ENCODE data around the gene ARHGEF1. TPM values are rescaled to one million over a fixed set of nuclear protein-coding genes. Genes with fewer than 3 reads are reported as not detected.

The ARHGEF1 gene
- total RNA-seq, 4 donors from 2014 or later: 12.1 to 21.6 (median 15.5) TPM

GRCh38 chr19:41945135-41945766 lies 62.3 kb downstream of the ARHGEF1 start:
- intact Hi-C loops (cut with DNase I; ENCODE audit: low total_unique reads) (no loop called here), in situ Hi-C loops (cut with MboI; ENCODE audit: low sequenced_read_pairs in 4 of 4) (no loop called here)
- Histone ChIP-seq H3K27me3 (peaks cover 16 to 24% (median 19%) of the 10 kb centered on the region in 3 donors), H3K9me3 (no peaks in the 10 kb centered on the region), H3K27ac (no peak overlapping the region), H3K4me3 (no peak overlapping the region), H3K36me3 (no peaks in the 10 kb centered on the region), H3K4me1 (peaks cover 0 to 5% of the 10 kb centered on the region in 2 donors)
- peak in 1 of 2 donors; percentile 22 for DNase-seq
- TF ChIP-seq POLR2A (IDR thresholded peaks at IDR 0.05): no peak
- TF ChIP-seq, protein P1, sequence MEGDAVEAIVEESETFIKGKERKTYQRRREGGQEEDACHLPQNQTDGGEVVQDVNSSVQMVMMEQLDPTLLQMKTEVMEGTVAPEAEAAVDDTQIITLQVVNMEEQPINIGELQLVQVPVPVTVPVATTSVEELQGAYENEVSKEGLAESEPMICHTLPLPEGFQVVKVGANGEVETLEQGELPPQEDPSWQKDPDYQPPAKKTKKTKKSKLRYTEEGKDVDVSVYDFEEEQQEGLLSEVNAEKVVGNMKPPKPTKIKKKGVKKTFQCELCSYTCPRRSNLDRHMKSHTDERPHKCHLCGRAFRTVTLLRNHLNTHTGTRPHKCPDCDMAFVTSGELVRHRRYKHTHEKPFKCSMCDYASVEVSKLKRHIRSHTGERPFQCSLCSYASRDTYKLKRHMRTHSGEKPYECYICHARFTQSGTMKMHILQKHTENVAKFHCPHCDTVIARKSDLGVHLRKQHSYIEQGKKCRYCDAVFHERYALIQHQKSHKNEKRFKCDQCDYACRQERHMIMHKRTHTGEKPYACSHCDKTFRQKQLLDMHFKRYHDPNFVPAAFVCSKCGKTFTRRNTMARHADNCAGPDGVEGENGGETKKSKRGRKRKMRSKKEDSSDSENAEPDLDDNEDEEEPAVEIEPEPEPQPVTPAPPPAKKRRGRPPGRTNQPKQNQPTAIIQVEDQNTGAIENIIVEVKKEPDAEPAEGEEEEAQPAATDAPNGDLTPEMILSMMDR (IDR thresholded peaks at IDR 0.05 in 4 of 5, conservative IDR thresholded peaks at IDR 0.05 in 1 of 5): no peak
- no peak for ATAC-seq

GRCh38 chr19:41947091-41947490 lies 64.1 kb downstream of the ARHGEF1 start:
- no peak overlapping the region for H3K27ac ChIP-seq
- ATAC-seq (no peak), DNase-seq (no peak)
- intact Hi-C loops (cut with DNase I; ENCODE audit: low total_unique reads) (no loop called here), in situ Hi-C loops (cut with MboI; ENCODE audit: low sequenced_read_pairs in 4 of 4) (no loop called here)
- H3K4me1 ChIP-seq: no peaks in the 10 kb centered on the region
- no peak overlapping the region for H3K4me3 ChIP-seq
- TF ChIP-seq, protein P1 (IDR thresholded peaks at IDR 0.05 in 4 of 5, conservative IDR thresholded peaks at IDR 0.05 in 1 of 5): no peak
- no peak for TF ChIP-seq POLR2A (IDR thresholded peaks at IDR 0.05)
- H3K27me3 ChIP-seq: peaks cover 0 to 8% (median under 1%) of the 10 kb centered on the region in 3 donors
- no peaks in the 10 kb centered on the region for H3K9me3 ChIP-seq
- H3K36me3 ChIP-seq: no peaks in the 10 kb centered on the region

- intact Hi-C loops (cut with DNase I; ENCODE audit: low total_unique reads): loop anchor here (10.0 kb wide), 1 partner anchor 293 kb away; the partner anchor contains the start of gene GSK3A
- ATAC-seq (peak in 1 of 2 donors; percentile 45), DNase-seq (peak; percentile 15 to 46)
- no peak for TF ChIP-seq POLR2A (IDR thresholded peaks at IDR 0.05)
- TF ChIP-seq, protein P1 (IDR thresholded peaks at IDR 0.05 in 4 of 5, conservative IDR thresholded peaks at IDR 0.05 in 1 of 5): peak; percentile 75 to 99 (median 87)
- H3K4me1 ChIP-seq: no peaks in the 10 kb centered on the region
- no peaks in the 10 kb centered on the region for H3K9me3 ChIP-seq
- in situ Hi-C loops (cut with MboI; ENCODE audit: low sequenced_read_pairs in 4 of 4): loop anchor here in 2 of 4 donors (10.0 kb wide), 2 partner anchors 87 to 97 kb away; partner anchors contain the start of gene RPS19 (in 1 of the 2)
- H3K36me3 ChIP-seq: peaks cover 0 to 11% of the 10 kb centered on the region in 2 donors
- no peak overlapping the region for H3K27ac ChIP-seq
- no peaks in the 10 kb centered on the region for H3K27me3 ChIP-seq
- H3K4me3 ChIP-seq: no peak overlapping the region
Measured at GRCh38 chr19:41951686-41952172, 68.7 kb downstream of the ARHGEF1 start.

GRCh38 chr19:41955521-41955920 lies 72.5 kb downstream of the ARHGEF1 start:
- Histone ChIP-seq H3K4me3 (no peak overlapping the region), H3K9me3 (no peaks in the 10 kb centered on the region), H3K36me3 (peaks cover 0 to 11% of the 10 kb centered on the region in 2 donors), H3K27me3 (no peaks in the 10 kb centered on the region), H3K4me1 (peaks cover 11 to 15% of the 10 kb centered on the region in 2 donors), H3K27ac (no peak overlapping the region)
- in situ Hi-C loops (cut with MboI; ENCODE audit: low sequenced_read_pairs in 4 of 4): loop anchor here in 2 of 4 donors (10.0 kb wide), 2 partner anchors 91 to 101 kb away; partner anchors contain the start of gene RPS19 (in 1 of the 2)
- ATAC-seq: no peak
- intact Hi-C loops (cut with DNase I; ENCODE audit: low total_unique reads): loop anchor here (5.0 to 10.0 kb wide), 2 partner anchors 289 to 1577 kb away; partner anchors contain the start of genes GSK3A and ZNF575
- TF ChIP-seq POLR2A (IDR thresholded peaks at IDR 0.05): no peak
- TF ChIP-seq, protein P1 (IDR thresholded peaks at IDR 0.05 in 4 of 5, conservative IDR thresholded peaks at IDR 0.05 in 1 of 5): no peak
- no peak for DNase-seq
